Keratinocyte (primary cell): Measurements from ENCODE around the gene DUSP14. TPM values are rescaled to one million over a fixed set of nuclear protein-coding genes. Genes with fewer than 3 reads are reported as not detected.

Experiments used
- DNase-seq: peaks from one replicate; pipeline ENCODE4 v3.0.0-alpha.2; 2011; ENCODE audit warnings: low read depth, missing footprints, low spot score
- FAIRE-seq: peaks from 2 replicates; lab custom pipeline; 2011; peaks lifted over from hg19 to GRCh38; lab: Jason Lieb, UNC
- H2AFZ ChIP-seq: 2 replicates; pipeline ENCODE4 v1.6.0; 2012; ENCODE audit warnings: low read length, control low read depth, inconsistent platforms; ENCODE audit not compliant: control insufficient read depth
- H3K27ac ChIP-seq: 2 replicates; pipeline ENCODE4 v1.5.1; 2011; ENCODE audit warnings: low read length; ENCODE audit not compliant: control insufficient read depth, insufficient read depth
- H3K27me3 ChIP-seq: 3 replicates; pipeline ENCODE4 v1.6.0; 2011; ENCODE audit warnings: low read length; ENCODE audit not compliant: control insufficient read depth, insufficient read depth; ENCODE audit errors: extremely low read depth
- H3K36me3 ChIP-seq, 2 experiments: 2 replicates in 1 of 2; 3 replicates in 1 of 2; pipeline ENCODE4 v1.5.1; 2011; ENCODE audit warnings: low read length in 2 of 2, mild to moderate bottlenecking in 1 of 2; ENCODE audit not compliant: control insufficient read depth in 2 of 2, insufficient read depth in 2 of 2; ENCODE audit errors: extremely low read depth in 1 of 2
- H3K4me1 ChIP-seq: 3 replicates; pipeline ENCODE4 v1.5.1; 2011; ENCODE audit warnings: low read length; ENCODE audit not compliant: control insufficient read depth, insufficient read depth; ENCODE audit errors: extremely low read depth
- H3K4me2 ChIP-seq: 3 replicates; pipeline ENCODE4 v1.6.0; 2011; ENCODE audit warnings: low read depth, low read length; ENCODE audit not compliant: control insufficient read depth, insufficient read depth; ENCODE audit errors: extremely low read depth
- H3K4me3 ChIP-seq, 3 experiments: fragments of 200-600 bp in 1 of 3; sonication (generic) in 1 of 3; 2 replicates in 2 of 3; 3 replicates in 1 of 3; pipeline ENCODE4 v1.5.1; 2011 to 2016; ENCODE audit warnings: low read length in 3 of 3, mild to moderate bottlenecking in 3 of 3, control low read depth in 2 of 3, inconsistent platforms in 1 of 3, low read depth in 1 of 3, mixed read lengths in 1 of 3, mixed run types in 1 of 3, moderate library complexity in 1 of 3; ENCODE audit not compliant: control insufficient read depth in 2 of 3, insufficient read depth in 2 of 3; ENCODE audit errors: extremely low read depth in 1 of 3
- H3K79me2 ChIP-seq: 2 replicates; pipeline ENCODE4 v1.6.0; 2012; ENCODE audit warnings: low read length; ENCODE audit not compliant: control insufficient read depth, insufficient read depth
- H3K9ac ChIP-seq: 3 replicates; pipeline ENCODE4 v1.6.0; 2011; ENCODE audit warnings: low read length; ENCODE audit not compliant: control insufficient read depth, insufficient read depth; ENCODE audit errors: extremely low read depth
- H3K9me1 ChIP-seq: 3 replicates; pipeline ENCODE4 v1.6.0; 2011; ENCODE audit warnings: low read length; ENCODE audit not compliant: control insufficient read depth, insufficient read depth; ENCODE audit errors: extremely low read depth
- H3K9me3 ChIP-seq: 2 replicates; pipeline ENCODE4 v1.5.1; 2012; ENCODE audit warnings: low read depth, low read length; ENCODE audit not compliant: control insufficient read depth
- H4K20me1 ChIP-seq: 3 replicates; pipeline ENCODE4 v1.6.0; 2011; ENCODE audit warnings: low read length; ENCODE audit not compliant: control insufficient read depth, insufficient read depth; ENCODE audit errors: extremely low read depth
- EZH2 ChIP-seq: IDR thresholded peaks from one replicate; pipeline ENCODE4 v1.6.1; 2012; ENCODE audit warnings: inconsistent platforms, mild to moderate bottlenecking, low read length, moderate library complexity
- dilution Hi-C: fragments of 300-500 bp; cut with MboI; formaldehyde crosslinking; loops from one replicate; pipeline ENCODE4 v1.7.0; 2020; ENCODE audit warnings: low sequenced_read_pairs; ENCODE audit not compliant: extremely low pct_ligation_motif_present
- polyA plus RNA-seq, 5 experiments: library from polyadenylated mRNA; depleted of rRNA in 3 of 5; stranded (reverse) in 3 of 5; stranded (forward) in 1 of 5; unstranded in 1 of 5; fragments of >200 nt; gene quantifications; 1 replicate in 1 of 5; 2 replicates in 3 of 5; 3 replicates in 1 of 5; pipeline versions ENCODE4 v1.2.1 to v1.2.3, GENCODE V29; 2011 to 2012; ENCODE audit warnings: missing spikeins in 2 of 5, low read depth in 1 of 5, low replicate concordance in 1 of 5
- TF ChIP-seq, protein P1 (sequence below), 3 experiments: IDR thresholded peaks in 1 of 3; conservative IDR thresholded peaks in 1 of 3; optimal IDR thresholded peaks in 1 of 3; 2 replicates in 2 of 3; 3 replicates in 1 of 3; pipeline versions ENCODE3 to v1.5.1; 2011; ENCODE audit warnings: low read length in 3 of 3, mild to moderate bottlenecking in 3 of 3, moderate library complexity in 2 of 3, control low read depth in 1 of 3, inconsistent platforms in 1 of 3; ENCODE audit not compliant: insufficient read depth in 2 of 3; ENCODE audit errors: extremely low read depth in 1 of 3

DUSP14 gene
- polyA plus RNA-seq, 1 donor (not counting 4 experiments of a cell fraction or from before 2014, with no cell fraction given), result 169 TPM

- Histone ChIP-seq H3K79me2 (no peaks in the 10 kb centered on the region), H3K9me3 (no peaks in the 10 kb centered on the region), H2AFZ (no peak overlapping the region), H3K27ac (no peak overlapping the region), H3K9ac (no peak overlapping the region), H3K9me1 (no peaks in the 10 kb centered on the region), H3K4me3 (no peak overlapping the region), H3K36me3 (peaks cover 6 to 16% of the 10 kb centered on the region in 2 experiments), H3K27me3 (no peaks in the 10 kb centered on the region), H3K4me1 (no peaks in the 10 kb centered on the region), H3K4me2 (no peak overlapping the region), H4K20me1 (no peaks in the 10 kb centered on the region)
- FAIRE-seq (no peak), DNase-seq (no peak)
- dilution Hi-C loops, result no loop called here
- no peak for TF ChIP-seq EZH2
- TF ChIP-seq, protein P1, sequence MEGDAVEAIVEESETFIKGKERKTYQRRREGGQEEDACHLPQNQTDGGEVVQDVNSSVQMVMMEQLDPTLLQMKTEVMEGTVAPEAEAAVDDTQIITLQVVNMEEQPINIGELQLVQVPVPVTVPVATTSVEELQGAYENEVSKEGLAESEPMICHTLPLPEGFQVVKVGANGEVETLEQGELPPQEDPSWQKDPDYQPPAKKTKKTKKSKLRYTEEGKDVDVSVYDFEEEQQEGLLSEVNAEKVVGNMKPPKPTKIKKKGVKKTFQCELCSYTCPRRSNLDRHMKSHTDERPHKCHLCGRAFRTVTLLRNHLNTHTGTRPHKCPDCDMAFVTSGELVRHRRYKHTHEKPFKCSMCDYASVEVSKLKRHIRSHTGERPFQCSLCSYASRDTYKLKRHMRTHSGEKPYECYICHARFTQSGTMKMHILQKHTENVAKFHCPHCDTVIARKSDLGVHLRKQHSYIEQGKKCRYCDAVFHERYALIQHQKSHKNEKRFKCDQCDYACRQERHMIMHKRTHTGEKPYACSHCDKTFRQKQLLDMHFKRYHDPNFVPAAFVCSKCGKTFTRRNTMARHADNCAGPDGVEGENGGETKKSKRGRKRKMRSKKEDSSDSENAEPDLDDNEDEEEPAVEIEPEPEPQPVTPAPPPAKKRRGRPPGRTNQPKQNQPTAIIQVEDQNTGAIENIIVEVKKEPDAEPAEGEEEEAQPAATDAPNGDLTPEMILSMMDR (optimal IDR thresholded peaks at IDR 0.05 in 1 of 3, IDR thresholded peaks at IDR 0.05 in 1 of 3, conservative IDR thresholded peaks at IDR 0.05 in 1 of 3; ENCODE audit: extremely low read depth in 1 of 3, insufficient read depth in 2 of 3, low read length in 3 of 3), result no peak
These were observed 43.1 kb downstream of the DUSP14 start for GRCh38 chr17:37532756-37533155.

DNA sequence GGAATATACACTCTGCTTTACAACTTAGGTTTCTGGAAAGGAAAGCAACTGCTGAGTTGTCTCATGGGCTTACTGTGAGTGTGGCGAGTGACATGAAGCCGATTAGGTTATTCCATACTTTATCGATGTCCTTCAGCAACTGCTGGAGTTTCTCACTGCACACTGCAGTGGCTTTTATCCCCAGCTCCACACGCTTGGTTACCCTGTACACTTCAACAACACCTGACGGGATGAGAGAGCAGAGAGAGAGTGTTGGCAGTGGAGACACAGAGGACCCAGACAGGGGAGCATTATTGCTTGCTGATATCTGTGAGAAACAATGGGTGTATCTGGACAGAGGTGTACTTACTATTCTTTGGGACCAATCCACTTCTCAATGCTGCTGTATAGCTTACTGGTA, 46.2 kb downstream of the DUSP14 start:
- FAIRE-seq (no peak), DNase-seq (no peak)
- H3K79me2 ChIP-seq, result no peaks in the 10 kb centered on the region
- no peak overlapping the region for H2AFZ ChIP-seq
- no peak overlapping the region for H3K4me3 ChIP-seq
- TF ChIP-seq EZH2, result no peak
- TF ChIP-seq, protein P1 (optimal IDR thresholded peaks at IDR 0.05 in 1 of 3, IDR thresholded peaks at IDR 0.05 in 1 of 3, conservative IDR thresholded peaks at IDR 0.05 in 1 of 3; ENCODE audit: extremely low read depth in 1 of 3, insufficient read depth in 2 of 3, low read length in 3 of 3), result no peak
- no peaks in the 10 kb centered on the region for H3K27me3 ChIP-seq
- no peak overlapping the region for H3K9ac ChIP-seq
- peaks cover 13 to 19% of the 10 kb centered on the region in 2 experiments for H3K36me3 ChIP-seq
- H3K27ac ChIP-seq, result no peak overlapping the region
- dilution Hi-C loops, result no loop called here
- no peaks in the 10 kb centered on the region for H3K4me1 ChIP-seq
- no peak overlapping the region for H3K4me2 ChIP-seq
- H3K9me1 ChIP-seq, result no peaks in the 10 kb centered on the region
- no peaks in the 10 kb centered on the region for H4K20me1 ChIP-seq
- no peaks in the 10 kb centered on the region for H3K9me3 ChIP-seq
